ENCODE results near the gene PTGIS.
"Not testable (repeated sequence)": the region's sequence is repeated elsewhere in the genome, so short reads cannot be mapped to it uniquely, and the experiment has no call there.

The PTGIS gene

GRCh38 chr20:49578436-49578835 lies 10.5 kb upstream of the PTGIS start:
- no peak for DNase-seq

- no peak for DNase-seq
Measured at GRCh38 chr20:49575551-49576060, 7.7 kb upstream of the PTGIS start.

GRCh38 chr20:49573900-49574416 lies 6.0 kb upstream of the PTGIS start:
- no peak for DNase-seq

GRCh38 chr20:49572857-49573256 lies 4.9 kb upstream of the PTGIS start:
- DNase-seq = no peak

GRCh38 chr20:49571553-49571835 lies 3.6 kb upstream of the PTGIS start:
- no peak for DNase-seq

- no peak for DNase-seq
Measured at GRCh38 chr20:49570828-49571552, 3.1 kb upstream of the PTGIS start.

- no peak for DNase-seq
Measured at GRCh38 chr20:49570161-49570827, 2.4 kb upstream of the PTGIS start.

GRCh38 chr20:49569411-49570115 lies 1.6 kb upstream of the PTGIS start:
- DNase-seq = no peak

GRCh38 chr20:49568278-49569151 lies 578 bp upstream of the PTGIS start:
- no peak for DNase-seq

- no peak for DNase-seq
Measured at GRCh38 chr20:49566401-49567364, 1.3 kb downstream of the PTGIS start.

GRCh38 chr20:49564991-49565390 lies 2.9 kb downstream of the PTGIS start:
- DNase-seq = not testable (repeated sequence)

GRCh38 chr20:49563015-49563980 lies 4.6 kb downstream of the PTGIS start:
- no peak for DNase-seq

GRCh38 chr20:49562311-49563014 lies 5.5 kb downstream of the PTGIS start:
- DNase-seq = no peak

- no peak for DNase-seq
Measured at GRCh38 chr20:49561806-49562205, 6.1 kb downstream of the PTGIS start.

GRCh38 chr20:49561256-49561655 lies 6.7 kb downstream of the PTGIS start:
- no peak for DNase-seq

- no peak for DNase-seq
Measured at GRCh38 chr20:49560646-49561045, 7.3 kb downstream of the PTGIS start.

GRCh38 chr20:49560186-49560585 lies 7.8 kb downstream of the PTGIS start:
- DNase-seq = no peak

- DNase-seq = no peak
Measured at GRCh38 chr20:49559411-49560081, 8.4 kb downstream of the PTGIS start.

- no peak for DNase-seq
Measured at GRCh38 chr20:49558826-49559225, 9.1 kb downstream of the PTGIS start.

Data from CD4-positive, alpha-beta T cell treated with Interleukin-21 for 1 hour (primary cell).